ENCODE measurements around the gene HBQ1.

- no peak for TF ChIP-seq EP300 (IDR thresholded peaks at IDR 0.05)
- TF ChIP-seq, protein P1, sequence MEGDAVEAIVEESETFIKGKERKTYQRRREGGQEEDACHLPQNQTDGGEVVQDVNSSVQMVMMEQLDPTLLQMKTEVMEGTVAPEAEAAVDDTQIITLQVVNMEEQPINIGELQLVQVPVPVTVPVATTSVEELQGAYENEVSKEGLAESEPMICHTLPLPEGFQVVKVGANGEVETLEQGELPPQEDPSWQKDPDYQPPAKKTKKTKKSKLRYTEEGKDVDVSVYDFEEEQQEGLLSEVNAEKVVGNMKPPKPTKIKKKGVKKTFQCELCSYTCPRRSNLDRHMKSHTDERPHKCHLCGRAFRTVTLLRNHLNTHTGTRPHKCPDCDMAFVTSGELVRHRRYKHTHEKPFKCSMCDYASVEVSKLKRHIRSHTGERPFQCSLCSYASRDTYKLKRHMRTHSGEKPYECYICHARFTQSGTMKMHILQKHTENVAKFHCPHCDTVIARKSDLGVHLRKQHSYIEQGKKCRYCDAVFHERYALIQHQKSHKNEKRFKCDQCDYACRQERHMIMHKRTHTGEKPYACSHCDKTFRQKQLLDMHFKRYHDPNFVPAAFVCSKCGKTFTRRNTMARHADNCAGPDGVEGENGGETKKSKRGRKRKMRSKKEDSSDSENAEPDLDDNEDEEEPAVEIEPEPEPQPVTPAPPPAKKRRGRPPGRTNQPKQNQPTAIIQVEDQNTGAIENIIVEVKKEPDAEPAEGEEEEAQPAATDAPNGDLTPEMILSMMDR (IDR thresholded peaks at IDR 0.05) = no peak
- no peak for TF ChIP-seq POLR2A (IDR thresholded peaks at IDR 0.05; ENCODE audit: low read depth)
Observed at GRCh38 chr16:143456-143855, 36.8 kb upstream of the HBQ1 start.

Data from esophagus muscularis mucosa (tissue), 4 donors.